A673 (cell line): ENCODE data around the gene MSANTD4. TPM values are rescaled to one million over a fixed set of nuclear protein-coding genes. Genes with fewer than 3 reads are reported as not detected.

Experiments
- BruUV-seq: library from RNA; stranded (reverse); fragments of 400-500 nt; replicated peaks from 2 replicates; lab custom pipeline; 2021; lab: Mats Ljungman, UMichigan
- CTCF ChIA-PET: fragments of 300-600 bp; sonication (Branson Sonifier 250); formaldehyde crosslinking; loops from one replicate; lab custom pipeline; 2022; ENCODE audit warnings: antibody characterized with exemption; lab: Charles Lee
- POLR2A ChIA-PET: fragments of 300-600 bp; sonication (Branson Sonifier 250); formaldehyde crosslinking; loops from one replicate; lab custom pipeline; 2022; ENCODE audit warnings: antibody characterized with exemption; ENCODE audit not compliant: low non-redundant PET; lab: Charles Lee
- DNase-seq: peaks from one replicate; pipeline ENCODE4 v3.0.0-alpha.2; 2015; ENCODE audit warnings: low spot score
- H3K27ac ChIP-seq: fragments of 200-600 bp; sonication (generic); 2 replicates; pipeline ENCODE4 v1.5.1; 2016; ENCODE audit warnings: mixed run types, low read depth, mild to moderate bottlenecking, mixed read lengths, antibody characterized with exemption, low read length; ENCODE audit not compliant: poor library complexity, severe bottlenecking
- H3K27me3 ChIP-seq: fragments of 200-600 bp; sonication (generic); replicated peaks from 2 replicates; pipeline ENCODE4 v1.6.1; 2017; ENCODE audit warnings: mixed run types, low read depth, mild to moderate bottlenecking, mixed read lengths, antibody characterized with exemption, low read length; ENCODE audit not compliant: insufficient read depth, poor library complexity
- H3K36me3 ChIP-seq: fragments of 200-600 bp; sonication (generic); 2 replicates; pipeline ENCODE4 v1.6.1; 2016; ENCODE audit warnings: mixed run types, mild to moderate bottlenecking, mixed read lengths, antibody characterized with exemption, low read length; ENCODE audit not compliant: insufficient read depth, poor library complexity, severe bottlenecking
- H3K4me1 ChIP-seq: fragments of 200-600 bp; sonication (generic); 2 replicates; pipeline ENCODE4 v1.6.1; 2017; ENCODE audit warnings: mixed run types, mild to moderate bottlenecking, mixed read lengths, antibody characterized with exemption, low read length; ENCODE audit not compliant: insufficient read depth, poor library complexity, severe bottlenecking
- H3K4me3 ChIP-seq: fragments of 200-600 bp; sonication (generic); 2 replicates; pipeline ENCODE4 v1.5.1; 2016; ENCODE audit warnings: low read depth, mixed run types, mild to moderate bottlenecking, mixed read lengths, low read length; ENCODE audit not compliant: poor library complexity, severe bottlenecking
- H3K9me3 ChIP-seq: fragments of 200-600 bp; sonication (generic); 2 replicates; pipeline ENCODE4 v1.6.1; 2016; ENCODE audit warnings: mixed run types, low read depth, mild to moderate bottlenecking, mixed read lengths, antibody characterized with exemption, low read length; ENCODE audit not compliant: poor library complexity, severe bottlenecking
- EZH2 ChIP-seq: fragments of 200-600 bp; sonication (generic); IDR thresholded peaks from 2 replicates; pipeline ENCODE4 v1.6.1; 2017; ENCODE audit warnings: borderline replicate concordance, low read depth, mild to moderate bottlenecking, mixed read lengths, antibody characterized with exemption, low read length; ENCODE audit not compliant: poor library complexity, severe bottlenecking
- intact Hi-C: fragments of 100-400 bp; cut with micrococcal nuclease; formaldehyde crosslinking; loops from one replicate; pipeline ENCODE4 v1.10.0; 2022; ENCODE audit not compliant: unreplicated experiment
- total RNA-seq: library from RNA; stranded (reverse); gene quantifications from 2 replicates; pipeline ENCODE4 v1.2.3, GENCODE V29; 2021
- TF ChIP-seq, protein P1 (sequence below): fragments of 300-800, 200-600 bp; sonication (generic); conservative IDR thresholded peaks from 2 replicates; pipeline ENCODE4 v1.5.1; 2017; ENCODE audit warnings: low read depth, mild to moderate bottlenecking, antibody characterized with exemption, low read length, moderate library complexity, mixed read lengths

The MSANTD4 gene
- total RNA-seq, 1 experiment from 2014 or later, result 27.7 TPM

DNA sequence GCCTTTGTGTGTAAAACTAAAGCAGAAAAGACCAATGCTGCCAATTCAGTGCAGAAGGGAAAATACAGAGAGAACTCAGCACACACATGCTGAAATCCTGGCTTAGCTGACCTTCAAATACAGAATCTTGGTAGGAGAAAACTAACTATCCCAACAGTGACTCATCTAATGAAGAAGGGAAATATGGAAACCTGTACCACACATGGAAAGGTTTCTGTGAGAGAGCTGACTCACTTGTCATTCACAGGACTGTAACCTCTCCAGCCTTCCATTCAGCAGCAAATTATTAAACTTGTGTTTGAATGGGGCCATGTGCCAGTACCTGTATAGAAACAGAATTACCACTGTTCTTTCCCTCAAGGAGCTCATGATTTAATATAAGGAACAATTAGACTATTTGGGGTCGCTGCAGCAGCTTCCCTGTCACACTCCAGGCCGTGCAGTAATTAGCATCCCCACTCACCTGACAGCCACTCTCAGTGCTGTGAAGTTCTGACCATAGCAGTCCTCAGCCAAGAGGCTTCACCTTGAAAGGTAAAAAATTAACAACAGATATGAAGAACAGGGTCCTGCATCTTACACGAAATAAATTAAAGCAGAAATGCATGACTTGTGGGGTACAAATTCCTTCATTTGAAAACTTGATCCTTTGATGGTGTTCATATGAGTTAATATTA, 53.9 kb downstream of the MSANTD4 start:
- Histone ChIP-seq H3K27ac (no peak overlapping the region), H3K9me3 (no peaks in the 10 kb centered on the region), H3K27me3 (no peaks in the 10 kb centered on the region), H3K36me3 (no peaks in the 10 kb centered on the region), H3K4me3 (no peak overlapping the region), H3K4me1 (no peaks in the 10 kb centered on the region)
- POLR2A ChIA-PET, result no interaction called here
- DNase-seq, result no peak
- TF ChIP-seq, protein P1, sequence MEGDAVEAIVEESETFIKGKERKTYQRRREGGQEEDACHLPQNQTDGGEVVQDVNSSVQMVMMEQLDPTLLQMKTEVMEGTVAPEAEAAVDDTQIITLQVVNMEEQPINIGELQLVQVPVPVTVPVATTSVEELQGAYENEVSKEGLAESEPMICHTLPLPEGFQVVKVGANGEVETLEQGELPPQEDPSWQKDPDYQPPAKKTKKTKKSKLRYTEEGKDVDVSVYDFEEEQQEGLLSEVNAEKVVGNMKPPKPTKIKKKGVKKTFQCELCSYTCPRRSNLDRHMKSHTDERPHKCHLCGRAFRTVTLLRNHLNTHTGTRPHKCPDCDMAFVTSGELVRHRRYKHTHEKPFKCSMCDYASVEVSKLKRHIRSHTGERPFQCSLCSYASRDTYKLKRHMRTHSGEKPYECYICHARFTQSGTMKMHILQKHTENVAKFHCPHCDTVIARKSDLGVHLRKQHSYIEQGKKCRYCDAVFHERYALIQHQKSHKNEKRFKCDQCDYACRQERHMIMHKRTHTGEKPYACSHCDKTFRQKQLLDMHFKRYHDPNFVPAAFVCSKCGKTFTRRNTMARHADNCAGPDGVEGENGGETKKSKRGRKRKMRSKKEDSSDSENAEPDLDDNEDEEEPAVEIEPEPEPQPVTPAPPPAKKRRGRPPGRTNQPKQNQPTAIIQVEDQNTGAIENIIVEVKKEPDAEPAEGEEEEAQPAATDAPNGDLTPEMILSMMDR, result no peak
- TF ChIP-seq EZH2, result no peak
- no TSS peak for BruUV-seq
- CTCF ChIA-PET, result no interaction called here
- intact Hi-C loops, result no loop called here

DNA sequence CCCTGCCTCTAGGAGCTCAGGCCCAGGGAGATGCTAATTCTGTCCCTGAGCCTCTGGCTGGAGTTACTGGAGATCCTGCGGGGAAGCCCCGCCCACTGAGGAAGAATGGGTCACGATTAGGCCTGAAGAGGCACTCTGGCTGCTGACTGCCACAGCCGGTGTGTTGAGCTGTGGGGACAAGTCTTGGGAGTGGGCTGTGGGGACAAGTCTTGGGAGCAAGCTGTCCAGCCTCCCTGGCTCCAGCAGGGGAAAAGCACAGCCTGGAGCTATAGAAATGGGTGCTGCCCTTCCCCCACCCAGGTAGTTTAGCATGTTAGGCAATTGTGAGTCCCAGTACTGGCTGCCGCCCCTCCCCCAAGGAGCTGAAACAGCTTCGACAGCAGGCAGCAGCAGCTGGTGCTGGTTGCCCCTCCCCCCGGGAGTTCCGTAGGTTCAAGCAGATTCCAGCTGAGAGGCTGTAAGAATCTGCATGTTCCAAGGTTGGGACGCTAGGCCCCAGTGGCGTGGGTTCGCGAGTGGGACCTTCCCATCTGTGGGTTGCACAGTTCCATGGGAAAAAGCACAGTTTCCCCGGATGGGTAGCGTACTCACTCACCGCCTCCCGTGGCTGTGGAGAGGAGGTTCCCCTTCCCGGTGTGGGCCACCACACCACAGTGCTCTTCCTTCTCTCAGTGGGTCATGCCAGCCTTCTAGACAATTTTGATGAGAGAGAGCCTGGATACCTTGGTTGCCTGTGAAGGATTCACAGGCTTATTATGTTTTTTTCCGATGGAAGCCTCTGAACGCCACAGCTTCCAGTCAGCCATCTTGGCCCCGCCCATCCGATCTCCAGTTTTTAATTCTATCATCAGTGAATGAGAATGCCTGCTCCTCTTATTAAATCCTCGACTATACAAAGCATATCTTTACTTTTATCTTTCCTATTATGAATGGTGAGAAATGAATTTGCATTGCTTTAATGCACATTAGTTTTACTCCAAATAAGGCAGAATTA, 61.5 kb downstream of the MSANTD4 start:
- intact Hi-C loops, result no loop called here
- no TSS peak for BruUV-seq
- Histone ChIP-seq H3K4me3 (no peak overlapping the region), H3K36me3 (no peaks in the 10 kb centered on the region), H3K27me3 (no peaks in the 10 kb centered on the region), H3K4me1 (no peaks in the 10 kb centered on the region), H3K27ac (no peak overlapping the region), H3K9me3 (no peaks in the 10 kb centered on the region)
- DNase-seq, result peak; percentile 4
- CTCF ChIA-PET, result no interaction called here
- POLR2A ChIA-PET, result no interaction called here
- TF ChIP-seq EZH2, result no peak
- TF ChIP-seq, protein P1, result no peak

Other genes with a start within 250 kb of the MSANTD4 start
- 3.2 and 4.8 TPM in 2 replicates for gene KBTBD3, start 55.1 kb upstream of the MSANTD4 start, total RNA-seq
- 83.8 and 96.6 TPM in 2 replicates for gene AASDHPPT, start 55.4 kb upstream of the MSANTD4 start, total RNA-seq